ENCODE data around the gene RBM20. TPM values are rescaled to one million over a fixed set of nuclear protein-coding genes. Genes with fewer than 3 reads are reported as not detected.

The RBM20 gene
- total RNA-seq, 2 donors from 2014 or later: 51.7 to 59.9 TPM

GRCh38 chr10:110758128-110758765, 114.1 kb downstream of the RBM20 start:
- Histone ChIP-seq H3K27me3 (no peaks in the 10 kb centered on the region), H3K4me3 (no peak overlapping the region), H3K27ac (peak overlapping the region; percentile 83 to 94), H3K36me3 (no peaks in the 10 kb centered on the region), H3K9me3 (no peaks in the 10 kb centered on the region), H3K4me1 (peaks cover 0 to 53% of the 10 kb centered on the region in 2 donors)
- no peak for TF ChIP-seq CTCF (IDR thresholded peaks at IDR 0.05)
- no peak for DNase-seq (ENCODE audit: low spot score)

GRCh38 chr10:110758898-110759297, 114.8 kb downstream of the RBM20 start:
- peaks cover 0 to 55% of the 10 kb centered on the region in 2 donors for H3K4me1 ChIP-seq
- no peak for DNase-seq (ENCODE audit: low spot score)
- H3K9me3 ChIP-seq: no peaks in the 10 kb centered on the region

GRCh38 chr10:110759523-110759922, 115.4 kb downstream of the RBM20 start:
- no peaks in the 10 kb centered on the region for H3K27me3 ChIP-seq
- H3K4me1 ChIP-seq: peaks cover 0 to 55% of the 10 kb centered on the region in 2 donors
- TF ChIP-seq CTCF (IDR thresholded peaks at IDR 0.05): no peak

More at GRCh38 chr10:110758898-110759297, 114.8 kb downstream of the RBM20 start:
- no peaks in the 10 kb centered on the region for H3K36me3 ChIP-seq
- TF ChIP-seq CTCF (IDR thresholded peaks at IDR 0.05): no peak
- no peaks in the 10 kb centered on the region for H3K27me3 ChIP-seq
- peak overlapping the region; percentile 83 to 94 for H3K27ac ChIP-seq
- H3K4me3 ChIP-seq: no peak overlapping the region

GRCh38 chr10:110762109-110762848, 118.1 kb downstream of the RBM20 start:
- H3K9me3 ChIP-seq: no peaks in the 10 kb centered on the region
- no peaks in the 10 kb centered on the region for H3K27me3 ChIP-seq
- peak overlapping the region; percentile 83 to 94 for H3K27ac ChIP-seq
- H3K4me3 ChIP-seq: no peak overlapping the region
- no peak for DNase-seq (ENCODE audit: low spot score)
- TF ChIP-seq CTCF (IDR thresholded peaks at IDR 0.05): no peak
- peaks cover 0 to 35% of the 10 kb centered on the region in 2 donors for H3K4me1 ChIP-seq
- no peaks in the 10 kb centered on the region for H3K36me3 ChIP-seq

More at GRCh38 chr10:110759523-110759922, 115.4 kb downstream of the RBM20 start:
- no peak for DNase-seq (ENCODE audit: low spot score)
- H3K4me3 ChIP-seq: no peak overlapping the region
- no peaks in the 10 kb centered on the region for H3K9me3 ChIP-seq
- peak overlapping the region; percentile 83 to 94 for H3K27ac ChIP-seq
- no peaks in the 10 kb centered on the region for H3K36me3 ChIP-seq

- no peak for TF ChIP-seq CTCF (IDR thresholded peaks at IDR 0.05)
- DNase-seq (ENCODE audit: low spot score): no peak
- Histone ChIP-seq H3K27ac (peak overlapping the region; percentile 83 to 94), H3K36me3 (no peaks in the 10 kb centered on the region), H3K4me3 (no peak overlapping the region), H3K9me3 (no peaks in the 10 kb centered on the region), H3K27me3 (no peaks in the 10 kb centered on the region), H3K4me1 (peaks cover 0 to 29% of the 10 kb centered on the region in 2 donors)
Measured at GRCh38 chr10:110762849-110763211, 118.7 kb downstream of the RBM20 start.
